ENCODE measurements around the gene ARHGAP28.

DNA sequence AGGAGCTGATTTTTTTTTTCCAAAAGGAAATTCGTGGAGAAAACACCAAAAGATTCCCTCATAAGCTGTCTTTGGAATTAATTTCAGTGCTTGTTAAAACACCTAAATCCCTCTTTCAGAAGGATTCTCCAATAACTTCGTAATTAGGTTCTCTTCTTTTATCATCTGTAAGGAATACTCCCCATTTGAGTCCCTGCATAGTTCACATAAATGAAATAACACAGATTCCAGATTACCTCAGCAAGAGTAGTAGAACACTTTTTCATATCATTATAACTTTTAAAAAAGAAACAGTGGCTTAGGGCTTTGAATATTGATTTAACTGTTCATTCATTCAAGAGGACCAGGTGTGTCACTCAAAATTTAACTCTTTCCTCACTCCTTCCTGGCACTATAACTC is 55.5 kb downstream of the ARHGAP28 start:
- TF ChIP-seq CTCF (IDR thresholded peaks at IDR 0.05) (no peak), SIN3A (IDR thresholded peaks at IDR 0.05; ENCODE audit: borderline replicate concordance, insufficient read depth, low read depth, low read length) (no peak), POLR2AphosphoS5 (IDR thresholded peaks at IDR 0.05; ENCODE audit: low read depth, low read length) (no peak), TCF7L2 (IDR thresholded peaks at IDR 0.05; ENCODE audit: low read depth, low read length) (no peak)
- TF ChIP-seq, protein P1, sequence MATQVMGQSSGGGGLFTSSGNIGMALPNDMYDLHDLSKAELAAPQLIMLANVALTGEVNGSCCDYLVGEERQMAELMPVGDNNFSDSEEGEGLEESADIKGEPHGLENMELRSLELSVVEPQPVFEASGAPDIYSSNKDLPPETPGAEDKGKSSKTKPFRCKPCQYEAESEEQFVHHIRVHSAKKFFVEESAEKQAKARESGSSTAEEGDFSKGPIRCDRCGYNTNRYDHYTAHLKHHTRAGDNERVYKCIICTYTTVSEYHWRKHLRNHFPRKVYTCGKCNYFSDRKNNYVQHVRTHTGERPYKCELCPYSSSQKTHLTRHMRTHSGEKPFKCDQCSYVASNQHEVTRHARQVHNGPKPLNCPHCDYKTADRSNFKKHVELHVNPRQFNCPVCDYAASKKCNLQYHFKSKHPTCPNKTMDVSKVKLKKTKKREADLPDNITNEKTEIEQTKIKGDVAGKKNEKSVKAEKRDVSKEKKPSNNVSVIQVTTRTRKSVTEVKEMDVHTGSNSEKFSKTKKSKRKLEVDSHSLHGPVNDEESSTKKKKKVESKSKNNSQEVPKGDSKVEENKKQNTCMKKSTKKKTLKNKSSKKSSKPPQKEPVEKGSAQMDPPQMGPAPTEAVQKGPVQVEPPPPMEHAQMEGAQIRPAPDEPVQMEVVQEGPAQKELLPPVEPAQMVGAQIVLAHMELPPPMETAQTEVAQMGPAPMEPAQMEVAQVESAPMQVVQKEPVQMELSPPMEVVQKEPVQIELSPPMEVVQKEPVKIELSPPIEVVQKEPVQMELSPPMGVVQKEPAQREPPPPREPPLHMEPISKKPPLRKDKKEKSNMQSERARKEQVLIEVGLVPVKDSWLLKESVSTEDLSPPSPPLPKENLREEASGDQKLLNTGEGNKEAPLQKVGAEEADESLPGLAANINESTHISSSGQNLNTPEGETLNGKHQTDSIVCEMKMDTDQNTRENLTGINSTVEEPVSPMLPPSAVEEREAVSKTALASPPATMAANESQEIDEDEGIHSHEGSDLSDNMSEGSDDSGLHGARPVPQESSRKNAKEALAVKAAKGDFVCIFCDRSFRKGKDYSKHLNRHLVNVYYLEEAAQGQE (IDR thresholded peaks at IDR 0.05; ENCODE audit: insufficient read depth in 1 of 2, low read depth in 2 of 2, low read length in 1 of 2) = no peak
